IPS-18c (cell line): ENCODE results near the gene NFATC2IP.
"Not testable (repeated sequence)": the region's sequence is repeated elsewhere in the genome, so short reads cannot be mapped to it uniquely, and the experiment has no call there.

ENCODE experiments used
- H3K4me3 ChIP-seq: 2 replicates; pipeline ENCODE4 v1.7.0; 2013; ENCODE audit warnings: low read depth, mild to moderate bottlenecking, low read length, moderate library complexity; ENCODE audit not compliant: insufficient read depth
- H3K9me3 ChIP-seq: one replicate; pipeline ENCODE4 v1.6.1; 2013; ENCODE audit warnings: mild to moderate bottlenecking, low read length, moderate library complexity; ENCODE audit not compliant: control insufficient read depth, insufficient read depth

NFATC2IP gene

GRCh38 chr16:28983644-28984043 is 32.9 kb downstream of the NFATC2IP start:
- Histone ChIP-seq H3K9me3 (peaks cover 9% of the 10 kb centered on the region), H3K4me3 (no peak overlapping the region)

- Histone ChIP-seq H3K9me3 (peaks cover 9% of the 10 kb centered on the region), H3K4me3 (no peak overlapping the region)
Measured at GRCh38 chr16:28984091-28984490, 33.4 kb downstream of the NFATC2IP start.

GRCh38 chr16:28984619-28985135 is 33.9 kb downstream of the NFATC2IP start, which contains the start of gene LAT:
Gene LAT (plus strand): TSS chr16:28985052. CDS start chr16:28985418, 366 bp downstream.
- no peak within 1 kb of the TSS for H3K4me3 ChIP-seq
- peaks cover 9% of the 10 kb centered on the region for H3K9me3 ChIP-seq

- no peak overlapping the region for H3K4me3 ChIP-seq
- H3K9me3 ChIP-seq: peaks cover 9% of the 10 kb centered on the region
Measured at GRCh38 chr16:28985211-28986041, 34.7 kb downstream of the NFATC2IP start.

GRCh38 chr16:28986046-28986445 is 35.3 kb downstream of the NFATC2IP start:
- Histone ChIP-seq H3K4me3 (no peak overlapping the region), H3K9me3 (peaks cover 6% of the 10 kb centered on the region)

- Histone ChIP-seq H3K9me3 (peaks cover 3% of the 10 kb centered on the region), H3K4me3 (no peak overlapping the region)
Measured at GRCh38 chr16:28986492-28986891, 35.8 kb downstream of the NFATC2IP start.

GRCh38 chr16:28987170-28987853 is 36.6 kb downstream of the NFATC2IP start:
- H3K4me3 ChIP-seq: no peak overlapping the region
- peaks cover 2% of the 10 kb centered on the region for H3K9me3 ChIP-seq

GRCh38 chr16:28989363-28989762 is 38.6 kb downstream of the NFATC2IP start:
- Histone ChIP-seq H3K9me3 (no peaks in the 10 kb centered on the region), H3K4me3 (no peak overlapping the region)

GRCh38 chr16:28990375-28991040 is 39.8 kb downstream of the NFATC2IP start:
- H3K9me3 ChIP-seq: no peaks in the 10 kb centered on the region

GRCh38 chr16:28991687-28992086 is 41.0 kb downstream of the NFATC2IP start:
- Histone ChIP-seq H3K9me3 (no peaks in the 10 kb centered on the region), H3K4me3 (no peak overlapping the region)

More at GRCh38 chr16:28990375-28991040, 39.8 kb downstream of the NFATC2IP start:
- no peak overlapping the region for H3K4me3 ChIP-seq

- Histone ChIP-seq H3K9me3 (no peaks in the 10 kb centered on the region), H3K4me3 (no peak overlapping the region)
Measured at GRCh38 chr16:28992496-28992895, 41.8 kb downstream of the NFATC2IP start.

- H3K9me3 ChIP-seq: no peaks in the 10 kb centered on the region
- no peak overlapping the region for H3K4me3 ChIP-seq
Measured at GRCh38 chr16:28998837-28999236, 48.1 kb downstream of the NFATC2IP start.

GRCh38 chr16:28999577-28999976 is 48.8 kb downstream of the NFATC2IP start:
- no peak overlapping the region for H3K4me3 ChIP-seq
- H3K9me3 ChIP-seq: no peaks in the 10 kb centered on the region

- H3K4me3 ChIP-seq: no peak overlapping the region
Measured at GRCh38 chr16:29000019-29000418, 49.3 kb downstream of the NFATC2IP start.

GRCh38 chr16:29004496-29005139 is 53.9 kb downstream of the NFATC2IP start:
- not testable (repeated sequence) for H3K9me3 ChIP-seq

More at GRCh38 chr16:29000019-29000418, 49.3 kb downstream of the NFATC2IP start:
- H3K9me3 ChIP-seq: no peaks in the 10 kb centered on the region

GRCh38 chr16:29007730-29008593 is 57.2 kb downstream of the NFATC2IP start:
- no peak overlapping the region for H3K4me3 ChIP-seq

More at GRCh38 chr16:29004496-29005139, 53.9 kb downstream of the NFATC2IP start:
- H3K4me3 ChIP-seq: not testable (repeated sequence)

More at GRCh38 chr16:29007730-29008593, 57.2 kb downstream of the NFATC2IP start:
- H3K9me3 ChIP-seq: no peaks in the 10 kb centered on the region
